Chondrocyte (in vitro differentiated cells): ENCODE data around the gene ANKFN1. TPM values are rescaled to one million over a fixed set of nuclear protein-coding genes. Genes with fewer than 3 reads are reported as not detected.
A peak's percentile ranks its signal among the peaks of the same experiment; 100 is the strongest.

Experiments
- DNase-seq: peaks from one replicate; pipeline ENCODE4 v3.0.0; 2021; ENCODE audit warnings: mixed read lengths, low spot score
- H3K27ac Mint-ChIP-seq: one replicate; pipeline ENCODE4 v1.8.0; 2021; ENCODE audit warnings: mild to moderate bottlenecking, moderate library complexity, mixed read lengths; ENCODE audit not compliant: unreplicated experiment
- H3K27me3 Mint-ChIP-seq: 2 replicates; pipeline ENCODE4 v1.8.0; 2021; ENCODE audit warnings: low read depth, mixed read lengths
- H3K36me3 Mint-ChIP-seq: 2 replicates; pipeline ENCODE4 v1.8.0; 2021; ENCODE audit warnings: low read depth, mixed read lengths
- H3K4me1 Mint-ChIP-seq: 2 replicates; pipeline ENCODE4 v1.8.0; 2021; ENCODE audit warnings: low read depth, mild to moderate bottlenecking, mixed read lengths
- H3K4me3 Mint-ChIP-seq: one replicate; pipeline ENCODE4 v1.8.0; 2021; ENCODE audit warnings: mild to moderate bottlenecking, moderate library complexity, mixed read lengths; ENCODE audit not compliant: unreplicated experiment
- H3K9me3 Mint-ChIP-seq: 2 replicates; pipeline ENCODE4 v1.8.0; 2021; ENCODE audit warnings: low read depth, mixed read lengths
- CTCF ChIP-seq: fragments of 200-600 bp; sonication (generic); IDR thresholded peaks from 2 replicates; pipeline ENCODE4 v1.5.0; 2021; ENCODE audit warnings: antibody characterized with exemption, mild to moderate bottlenecking, moderate library complexity
- total RNA-seq: library from RNA; stranded (reverse); gene quantifications from 3 replicates; pipeline ENCODE4 v1.2.1, GENCODE V29; 2021

ANKFN1 gene
- total RNA-seq, 1 donor from 2014 or later, result not detected

- DNase-seq, result no peak
- Mint-ChIP-seq H3K9me3 (no peaks in the 10 kb centered on the region), H3K36me3 (no peaks in the 10 kb centered on the region), H3K27ac (no peak overlapping the region), H3K4me1 (peaks cover 7% of the 10 kb centered on the region), H3K4me3 (no peak overlapping the region), H3K27me3 (peaks cover 1% of the 10 kb centered on the region)
- peak; percentile 47 for TF ChIP-seq CTCF
Observed at GRCh38 chr17:56121191-56122051, 31.9 kb upstream of the ANKFN1 start.

- H3K36me3 Mint-ChIP-seq, result no peaks in the 10 kb centered on the region
- TF ChIP-seq CTCF, result peak; percentile 83
- DNase-seq, result no peak
Observed at GRCh38 chr17:56125830-56126819, 27.1 kb upstream of the ANKFN1 start.

GRCh38 chr17:56130026-56130425 is 23.2 kb upstream of the ANKFN1 start:
- Mint-ChIP-seq H3K36me3 (no peaks in the 10 kb centered on the region), H3K27me3 (peaks cover 5% of the 10 kb centered on the region), H3K9me3 (no peaks in the 10 kb centered on the region), H3K4me1 (peaks cover 22% of the 10 kb centered on the region), H3K27ac (no peak overlapping the region), H3K4me3 (no peak overlapping the region)
- no peak for DNase-seq
- no peak for TF ChIP-seq CTCF

More at GRCh38 chr17:56125830-56126819, 27.1 kb upstream of the ANKFN1 start:
- peak overlapping the region; percentile 9 for H3K27ac Mint-ChIP-seq
- no peak overlapping the region for H3K4me3 Mint-ChIP-seq
- H3K4me1 Mint-ChIP-seq, result peaks cover 22% of the 10 kb centered on the region
- no peaks in the 10 kb centered on the region for H3K9me3 Mint-ChIP-seq
- H3K27me3 Mint-ChIP-seq, result peaks cover 4% of the 10 kb centered on the region

- TF ChIP-seq CTCF, result no peak
- Mint-ChIP-seq H3K27ac (no peak overlapping the region), H3K4me1 (peaks cover 20% of the 10 kb centered on the region), H3K27me3 (peaks cover 6% of the 10 kb centered on the region), H3K36me3 (no peaks in the 10 kb centered on the region), H3K4me3 (no peak overlapping the region), H3K9me3 (no peaks in the 10 kb centered on the region)
- no peak for DNase-seq
Observed at GRCh38 chr17:56130631-56131030, 22.6 kb upstream of the ANKFN1 start.

GRCh38 chr17:56131431-56131830 is 21.8 kb upstream of the ANKFN1 start:
- Mint-ChIP-seq H3K36me3 (no peaks in the 10 kb centered on the region), H3K9me3 (no peaks in the 10 kb centered on the region), H3K4me3 (no peak overlapping the region), H3K27me3 (peaks cover 14% of the 10 kb centered on the region), H3K27ac (no peak overlapping the region), H3K4me1 (peaks cover 15% of the 10 kb centered on the region)
- DNase-seq, result no peak
- no peak for TF ChIP-seq CTCF
